RWPE1 (cell line): ENCODE results near the gene TTC28.

ENCODE experiments used
- CTCF ChIA-PET: fragments of 350-600 bp; sonication (Branson Sonifier 250); formaldehyde crosslinking; extraction: SDS; loops from one replicate; lab custom pipeline; 2021; lab: Yijun Ruan, JAX
- POLR2A ChIA-PET: fragments of 400-600 bp; formaldehyde crosslinking; extraction: SDS; loops from one replicate; lab custom pipeline; 2020; ENCODE audit warnings: antibody characterized with exemption; ENCODE audit not compliant: low non-redundant PET; lab: Yijun Ruan, JAX
- DNase-seq: peaks from one replicate; pipeline ENCODE4 v3.0.0; 2012; ENCODE audit warnings: low spot score
- H3K27ac ChIP-seq: fragments of 450-650 bp; 2 replicates; pipeline ENCODE4 v1.5.1; 2017
- CTCF ChIP-seq: fragments of 450-650 bp; conservative IDR thresholded peaks from 2 replicates; pipeline ENCODE4 v1.5.1; 2017; ENCODE audit warnings: low read depth, mild to moderate bottlenecking

Gene TTC28

GRCh38 chr22:27978802-27979201, 700.8 kb downstream of the TTC28 start:
- H3K27ac ChIP-seq: no peak overlapping the region
- CTCF ChIA-PET: interaction anchor here (0.7 kb wide), 1 partner anchor 169 kb away, joined by 3 read pairs; no protein-coding TSS in a partner anchor
- no peak for DNase-seq
- no peak for TF ChIP-seq CTCF
- POLR2A ChIA-PET: no interaction called here

GRCh38 chr22:27978317-27978716, 701.3 kb downstream of the TTC28 start:
- DNase-seq: no peak
- ChIA-PET POLR2A (no interaction called here), CTCF (no interaction called here)
- no peak for TF ChIP-seq CTCF
- H3K27ac ChIP-seq: no peak overlapping the region

GRCh38 chr22:27976586-27976985, 703.1 kb downstream of the TTC28 start:
- ChIA-PET POLR2A (no interaction called here), CTCF (no interaction called here)
- DNase-seq: no peak
- no peak for TF ChIP-seq CTCF
- H3K27ac ChIP-seq: no peak overlapping the region

GRCh38 chr22:27975381-27976013, 704.1 kb downstream of the TTC28 start:
- no peak overlapping the region for H3K27ac ChIP-seq
- ChIA-PET POLR2A (no interaction called here), CTCF (interaction anchor here (0.7 kb wide), 1 partner anchor 467 kb away, joined by 5 read pairs; no protein-coding TSS in a partner anchor)
- no peak for TF ChIP-seq CTCF
- no peak for DNase-seq

GRCh38 chr22:27973846-27974245, 705.8 kb downstream of the TTC28 start:
- no peak overlapping the region for H3K27ac ChIP-seq
- POLR2A ChIA-PET: no interaction called here
- CTCF ChIA-PET: no interaction called here
- DNase-seq: no peak
- TF ChIP-seq CTCF: no peak

- CTCF ChIA-PET: interaction anchor here (0.6 kb wide), 1 partner anchor 620 kb away, joined by 3 read pairs; no protein-coding TSS in a partner anchor
- TF ChIP-seq CTCF: no peak
- POLR2A ChIA-PET: no interaction called here
- no peak for DNase-seq
- no peak overlapping the region for H3K27ac ChIP-seq
Measured at GRCh38 chr22:27972732-27973698, 706.6 kb downstream of the TTC28 start.
